ENCODE measurements around the gene BORCS6.

- TF ChIP-seq, protein P1, sequence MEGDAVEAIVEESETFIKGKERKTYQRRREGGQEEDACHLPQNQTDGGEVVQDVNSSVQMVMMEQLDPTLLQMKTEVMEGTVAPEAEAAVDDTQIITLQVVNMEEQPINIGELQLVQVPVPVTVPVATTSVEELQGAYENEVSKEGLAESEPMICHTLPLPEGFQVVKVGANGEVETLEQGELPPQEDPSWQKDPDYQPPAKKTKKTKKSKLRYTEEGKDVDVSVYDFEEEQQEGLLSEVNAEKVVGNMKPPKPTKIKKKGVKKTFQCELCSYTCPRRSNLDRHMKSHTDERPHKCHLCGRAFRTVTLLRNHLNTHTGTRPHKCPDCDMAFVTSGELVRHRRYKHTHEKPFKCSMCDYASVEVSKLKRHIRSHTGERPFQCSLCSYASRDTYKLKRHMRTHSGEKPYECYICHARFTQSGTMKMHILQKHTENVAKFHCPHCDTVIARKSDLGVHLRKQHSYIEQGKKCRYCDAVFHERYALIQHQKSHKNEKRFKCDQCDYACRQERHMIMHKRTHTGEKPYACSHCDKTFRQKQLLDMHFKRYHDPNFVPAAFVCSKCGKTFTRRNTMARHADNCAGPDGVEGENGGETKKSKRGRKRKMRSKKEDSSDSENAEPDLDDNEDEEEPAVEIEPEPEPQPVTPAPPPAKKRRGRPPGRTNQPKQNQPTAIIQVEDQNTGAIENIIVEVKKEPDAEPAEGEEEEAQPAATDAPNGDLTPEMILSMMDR (IDR thresholded peaks at IDR 0.05) = no peak
- TF ChIP-seq POLR2A (IDR thresholded peaks at IDR 0.05) = no peak
Measured at GRCh38 chr17:8176998-8177731, 12.8 kb downstream of the BORCS6 start.
